H1 (cell line): Measurements from ENCODE around the gene SLC35E4. TPM values are rescaled to one million over a fixed set of nuclear protein-coding genes. Genes with fewer than 3 reads are reported as not detected.

Source experiments
- CHD1 ChIP-seq: IDR thresholded peaks from 2 replicates; pipeline ENCODE4 v1.6.1; 2012; ENCODE audit warnings: low read depth, low read length, improper control_type of control experiment
- EP300 ChIP-seq, 2 experiments: IDR thresholded peaks; 1 replicate in 1 of 2; 2 replicates in 1 of 2; pipeline ENCODE4 v1.6.1; 2011 to 2012; ENCODE audit warnings: low read depth in 2 of 2, low read length in 2 of 2, mild to moderate bottlenecking in 2 of 2, borderline replicate concordance in 1 of 2, inconsistent platforms in 1 of 2, moderate library complexity in 1 of 2
- KDM4A ChIP-seq: IDR thresholded peaks from one replicate; pipeline ENCODE4 v1.7.1; 2012; ENCODE audit warnings: low read depth, mild to moderate bottlenecking, moderate library complexity, low read length, inconsistent platforms; ENCODE audit not compliant: severe bottlenecking
- PHF8 ChIP-seq: fragments of 200-600 bp; sonication (generic); conservative IDR thresholded peaks from 2 replicates; pipeline ENCODE4 v1.7.1; 2012; ENCODE audit warnings: low read depth, mild to moderate bottlenecking, inconsistent platforms, low read length, moderate library complexity
- TBP ChIP-seq: IDR thresholded peaks from 2 replicates; pipeline ENCODE4 v1.6.1; 2011; ENCODE audit warnings: low read depth, low read length, improper control_type of control experiment
- polyA plus RNA-seq, 7 experiments: library from polyadenylated mRNA; depleted of rRNA in 3 of 7; stranded (reverse) in 5 of 7; unstranded in 2 of 7; fragments of >200 nt in 5 of 7; fragments of 200-250 nt in 2 of 7; gene quantifications; 1 replicate in 5 of 7; 2 replicates in 1 of 7; 4 replicates in 1 of 7; pipeline versions ENCODE4 v1.2.1 to v1.2.3, GENCODE V29; 2011 to 2013; ENCODE audit warnings: missing spikeins in 2 of 7, mixed read lengths in 2 of 7
- total RNA-seq: library from RNA; stranded (reverse); fragmentation: NEBNext Ultra II Directional; extraction: Animal tissue kit (Norgen Biotek cat#: 25700); gene quantifications from 2 replicates; pipeline ENCODE4 v1.2.1, GENCODE V29; 2021

SLC35E4 gene
- total and polyA plus RNA-seq, 2 of the 8 experiments (the other 6 are each of a cell fraction or from before 2014, with no cell fraction given), result 5.1 to 5.6 TPM

GRCh38 chr22:30607300-30607930, 28.2 kb upstream of the SLC35E4 start (continued):
- TF ChIP-seq EP300 (IDR thresholded peaks at IDR 0.05; ENCODE audit: borderline replicate concordance in 1 of 2, low read depth in 2 of 2, low read length in 2 of 2) (no peak), CHD1 (no peak), PHF8 (no peak), TBP (no peak), KDM4A (no peak)
- TF ChIP-seq, all 59 proteins: peak for 0
